ENCODE data around the gene UAP1. TPM values are rescaled to one million over a fixed set of nuclear protein-coding genes. Genes with fewer than 3 reads are reported as not detected.

UAP1 gene
- total RNA-seq, 1 experiment from 2014 or later: 26.9 TPM

- no CpG with 5 or more reads among the region's 2 CpGs for WGBS (ENCODE audit: extremely low coverage, insufficient read length, low lambda C conversion rate)
Measured at GRCh38 chr1:162549001-162549400, 12.5 kb upstream of the UAP1 start.

More at GRCh38 chr1:162549001-162549400, 12.5 kb upstream of the UAP1 start:
- Histone ChIP-seq H3K23ac (ENCODE audit: insufficient read length, low read depth, low read length) (no peak overlapping the region), H4K20me1 (ENCODE audit: control insufficient read depth, insufficient read depth, insufficient read length) (no peaks in the 10 kb centered on the region), H3K23me2 (ENCODE audit: insufficient read length, low read depth, low read length, poor library complexity, severe bottlenecking) (no peaks in the 10 kb centered on the region), H3K9ac (ENCODE audit: extremely low read depth, insufficient read length, low read length) (no peak overlapping the region), H3K27me3 (ENCODE audit: insufficient read depth, low read length) (no peaks in the 10 kb centered on the region), H3K4me2 (ENCODE audit: insufficient read depth, insufficient read length, low read length) (no peak overlapping the region), H3K4ac (ENCODE audit: low read depth, low read length) (no peak overlapping the region), H3K79me1 (ENCODE audit: insufficient read depth, low read depth, low read length, poor library complexity, severe bottlenecking) (no peaks in the 10 kb centered on the region), H3K79me2 (ENCODE audit: insufficient read depth, low read length) (no peaks in the 10 kb centered on the region), H4K91ac (ENCODE audit: insufficient read length, low read depth, low read length) (no peak overlapping the region), H3K14ac (ENCODE audit: insufficient read depth, low read length) (no peak overlapping the region), H3T11ph (ENCODE audit: low read length) (no peak overlapping the region), H2BK120ac (ENCODE audit: low read depth, low read length, poor library complexity, severe bottlenecking) (no peak overlapping the region), H3K56ac (ENCODE audit: insufficient read length, low read depth, low read length) (no peak overlapping the region), H2AFZ (ENCODE audit: low read length) (no peak overlapping the region), H3K27ac (ENCODE audit: insufficient read length, low read depth, low read length) (no peak overlapping the region), H2BK12ac (ENCODE audit: insufficient read length, low read depth, low read length) (no peak overlapping the region), H2BK5ac (ENCODE audit: insufficient read length, low read length) (no peak overlapping the region), H2BK20ac (ENCODE audit: low read depth, low read length, poor library complexity, severe bottlenecking) (no peak overlapping the region), H2BK15ac (ENCODE audit: low read depth, low read length) (no peak overlapping the region), H2AK5ac (ENCODE audit: insufficient read length, low read length) (no peak overlapping the region), H3K9me3 (ENCODE audit: control insufficient read depth, low read depth, low read length) (no peaks in the 10 kb centered on the region), H3K4me1 (ENCODE audit: insufficient read depth, low read length) (no peaks in the 10 kb centered on the region), H4K8ac (replicated peaks; ENCODE audit: insufficient read length, low read depth, low read length) (no peak overlapping the region), H3K18ac (ENCODE audit: insufficient read length, low read depth, low read length) (no peak overlapping the region), H4K5ac (ENCODE audit: insufficient read length, low read depth, low read length) (no peak overlapping the region)
- TF ChIP-seq, protein P1, sequence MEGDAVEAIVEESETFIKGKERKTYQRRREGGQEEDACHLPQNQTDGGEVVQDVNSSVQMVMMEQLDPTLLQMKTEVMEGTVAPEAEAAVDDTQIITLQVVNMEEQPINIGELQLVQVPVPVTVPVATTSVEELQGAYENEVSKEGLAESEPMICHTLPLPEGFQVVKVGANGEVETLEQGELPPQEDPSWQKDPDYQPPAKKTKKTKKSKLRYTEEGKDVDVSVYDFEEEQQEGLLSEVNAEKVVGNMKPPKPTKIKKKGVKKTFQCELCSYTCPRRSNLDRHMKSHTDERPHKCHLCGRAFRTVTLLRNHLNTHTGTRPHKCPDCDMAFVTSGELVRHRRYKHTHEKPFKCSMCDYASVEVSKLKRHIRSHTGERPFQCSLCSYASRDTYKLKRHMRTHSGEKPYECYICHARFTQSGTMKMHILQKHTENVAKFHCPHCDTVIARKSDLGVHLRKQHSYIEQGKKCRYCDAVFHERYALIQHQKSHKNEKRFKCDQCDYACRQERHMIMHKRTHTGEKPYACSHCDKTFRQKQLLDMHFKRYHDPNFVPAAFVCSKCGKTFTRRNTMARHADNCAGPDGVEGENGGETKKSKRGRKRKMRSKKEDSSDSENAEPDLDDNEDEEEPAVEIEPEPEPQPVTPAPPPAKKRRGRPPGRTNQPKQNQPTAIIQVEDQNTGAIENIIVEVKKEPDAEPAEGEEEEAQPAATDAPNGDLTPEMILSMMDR (conservative IDR thresholded peaks at IDR 0.05): no peak
- DNase-seq: no peak
- H3K27me3 Mint-ChIP-seq (ENCODE audit: low read depth): no peaks in the 10 kb centered on the region
- no peak overlapping the region for H3K27ac Mint-ChIP-seq
- H3K36me3 Mint-ChIP-seq (ENCODE audit: insufficient read depth in 1 of 3, low read depth in 3 of 3): no peaks in the 10 kb centered on the region
- no peaks in the 10 kb centered on the region for H3K9me3 Mint-ChIP-seq
- H3K4me1 Mint-ChIP-seq: peaks cover 4 to 7% of the 10 kb centered on the region in 2 experiments; a peak in 3 of 4 replicates
- H3K4me3 Mint-ChIP-seq: no peak overlapping the region

Data from H9 (cell line).